MCF 10A (cell line): ENCODE results near the gene ABCA8. TPM values are rescaled to one million over a fixed set of nuclear protein-coding genes. Genes with fewer than 3 reads are reported as not detected.
"Not testable (repeated sequence)": the region's sequence is repeated elsewhere in the genome, so short reads cannot be mapped to it uniquely, and the experiment has no call there.

Source experiments
- BruUV-seq: library from RNA; stranded (reverse); fragments of 400-500 nt; replicated peaks from 2 replicates; lab custom pipeline; 2021; lab: Mats Ljungman, UMichigan
- CTCF ChIA-PET: fragments of 300-600 bp; sonication (Branson Sonifier 250); formaldehyde crosslinking; extraction: SDS; loops from one replicate; lab custom pipeline; 2021; ENCODE audit warnings: antibody characterized with exemption, inconsistent platforms; lab: Yijun Ruan, JAX
- POLR2A ChIA-PET: fragments of 300-600, 350-650 bp; sonication (Branson Sonifier 250); formaldehyde crosslinking; extraction: SDS; loops from one replicate; lab custom pipeline; 2020; ENCODE audit warnings: antibody characterized with exemption, inconsistent platforms; lab: Yijun Ruan, JAX
- DNase-seq: peaks from one replicate; pipeline ENCODE4 v3.0.0-alpha.2; 2018; ENCODE audit not compliant: unreplicated experiment
- H3K27ac Mint-ChIP-seq: one replicate; pipeline ENCODE4 v1.8.0; 2022; ENCODE audit warnings: mild to moderate bottlenecking, low read depth, mixed read lengths; ENCODE audit not compliant: unreplicated experiment
- H3K27me3 Mint-ChIP-seq: one replicate; pipeline ENCODE4 v1.8.0; 2022; ENCODE audit warnings: mixed read lengths; ENCODE audit not compliant: insufficient read depth, unreplicated experiment
- H3K36me3 Mint-ChIP-seq: one replicate; pipeline ENCODE4 v1.8.0; 2022; ENCODE audit warnings: mild to moderate bottlenecking, moderate library complexity, mixed read lengths; ENCODE audit not compliant: insufficient read depth, unreplicated experiment
- H3K4me1 Mint-ChIP-seq: one replicate; pipeline ENCODE4 v1.8.0; 2022; ENCODE audit warnings: mixed read lengths; ENCODE audit not compliant: insufficient read depth, unreplicated experiment
- H3K4me3 Mint-ChIP-seq: one replicate; pipeline ENCODE4 v1.8.0; 2022; ENCODE audit warnings: mild to moderate bottlenecking, moderate library complexity, mixed read lengths; ENCODE audit not compliant: unreplicated experiment
- H3K9me3 Mint-ChIP-seq: one replicate; pipeline ENCODE4 v1.8.0; 2022; ENCODE audit warnings: mixed read lengths; ENCODE audit not compliant: unreplicated experiment
- CTCF ChIP-seq: fragments of 200-600 bp; IDR thresholded peaks from one replicate; pipeline ENCODE4 v1.8.0; 2022; ENCODE audit warnings: antibody characterized with exemption, mild to moderate bottlenecking; ENCODE audit not compliant: unreplicated experiment
- intact Hi-C: fragments of 100-400 bp; cut with micrococcal nuclease; formaldehyde crosslinking; loops from 2 replicates; pipeline ENCODE4 v1.14.1; 2022
- total RNA-seq: library from RNA; stranded (reverse); gene quantifications from 2 replicates; pipeline ENCODE4 v1.2.3, GENCODE V29; 2022

The ABCA8 gene
- total RNA-seq, 1 experiment from 2014 or later = 1.5 TPM

- Mint-ChIP-seq H3K36me3 (no peaks in the 10 kb centered on the region), H3K4me1 (no peaks in the 10 kb centered on the region), H3K27me3 (no peaks in the 10 kb centered on the region), H3K27ac (no peak overlapping the region), H3K9me3 (no peaks in the 10 kb centered on the region), H3K4me3 (no peak overlapping the region)
- intact Hi-C loops = no loop called here
- CTCF ChIA-PET = no interaction called here
- POLR2A ChIA-PET = interaction anchor here (0.6 to 1.6 kb wide), 3 partner anchors 10 to 84 kb away, joined by 3 to 6 read pairs (median 4); partner anchors contain the start of gene ABCA8
- BruUV-seq = no TSS peak
- no peak for DNase-seq
- no peak for TF ChIP-seq CTCF
Observed at GRCh38 chr17:68944435-68945035, 10.7 kb downstream of the ABCA8 start.

- H3K4me3 Mint-ChIP-seq, H3K27me3 Mint-ChIP-seq, intact Hi-C loops, BruUV-seq, H3K9me3 Mint-ChIP-seq, H3K36me3 Mint-ChIP-seq, CTCF ChIA-PET, H3K27ac Mint-ChIP-seq, H3K4me1 Mint-ChIP-seq, DNase-seq: not testable (repeated sequence)
- POLR2A ChIA-PET = interaction anchor here (0.6 to 0.9 kb wide), 2 partner anchors 85 to 536 kb away, joined by 3 read pairs; no protein-coding TSS in a partner anchor
Observed at GRCh38 chr17:68943812-68944182, 11.4 kb downstream of the ABCA8 start.

GRCh38 chr17:68943123-68943811 lies 11.9 kb downstream of the ABCA8 start:
- Mint-ChIP-seq H3K36me3 (no peaks in the 10 kb centered on the region), H3K9me3 (no peaks in the 10 kb centered on the region), H3K27ac (no peak overlapping the region), H3K4me3 (no peak overlapping the region), H3K4me1 (no peaks in the 10 kb centered on the region), H3K27me3 (no peaks in the 10 kb centered on the region)
- BruUV-seq = no TSS peak
- TF ChIP-seq CTCF = no peak
- intact Hi-C loops = no loop called here
- no peak for DNase-seq
- POLR2A ChIA-PET = interaction anchor here (0.9 kb wide), 1 partner anchor 537 kb away, joined by 3 read pairs; no protein-coding TSS in a partner anchor
- CTCF ChIA-PET = no interaction called here

GRCh38 chr17:68942389-68942788 lies 12.8 kb downstream of the ABCA8 start:
- Mint-ChIP-seq H3K9me3 (no peaks in the 10 kb centered on the region), H3K27me3 (no peaks in the 10 kb centered on the region), H3K36me3 (no peaks in the 10 kb centered on the region), H3K4me3 (no peak overlapping the region), H3K27ac (no peak overlapping the region), H3K4me1 (no peaks in the 10 kb centered on the region)
- no peak for DNase-seq
- intact Hi-C loops = no loop called here
- no peak for TF ChIP-seq CTCF
- ChIA-PET POLR2A (interaction anchor here (0.6 kb wide), 1 partner anchor 140 kb away, joined by 4 read pairs; no protein-coding TSS in a partner anchor), CTCF (interaction anchor here (1.0 kb wide), 1 partner anchor 148 kb away, joined by 4 read pairs; no protein-coding TSS in a partner anchor)
- BruUV-seq = no TSS peak
